Urinary bladder (tissue), 4 donors: ENCODE measurements around the gene LAMC1. TPM values are rescaled to one million over a fixed set of nuclear protein-coding genes. Genes with fewer than 3 reads are reported as not detected.

ENCODE experiments used
- DNase-seq: peaks from one replicate; pipeline ENCODE4 v3.0.0-alpha.2; 2015; ENCODE audit errors: extremely low spot score
- H3K27ac ChIP-seq: one replicate; pipeline ENCODE4 v1.5.1; 2013; ENCODE audit warnings: low read depth, mild to moderate bottlenecking, moderate library complexity
- H3K36me3 ChIP-seq: one replicate; pipeline ENCODE4 v1.6.1; 2013; ENCODE audit warnings: mild to moderate bottlenecking, moderate library complexity; ENCODE audit not compliant: insufficient read depth
- H3K4me1 ChIP-seq: one replicate; pipeline ENCODE4 v1.6.1; 2013; ENCODE audit warnings: mild to moderate bottlenecking, moderate library complexity; ENCODE audit not compliant: insufficient read depth
- H3K4me3 ChIP-seq: one replicate; pipeline ENCODE4 v1.5.1; 2013; ENCODE audit warnings: low read depth, low read length
- WGBS: extraction: QIAGEN DNeasy Blood & Tissue Kit; methylation state at CpG from one replicate; pipeline ENCODE4 v1.1.7; 2013; 5-methylcytosine and 5-hydroxymethylcytosine counted together
- polyA plus RNA-seq: library from polyadenylated mRNA; stranded (reverse); fragments of 200-250 nt; gene quantifications from one replicate; pipeline ENCODE4 v1.2.3, GENCODE V29; 2013
- total RNA-seq: library from RNA; depleted of rRNA; stranded (reverse); fragments of >200 nt; gene quantifications from one replicate; pipeline ENCODE4 v1.2.3, GENCODE V29; 2014
- donor health status: healthy with polysubstance abuse.
- donor health status: healthy.

Gene LAMC1
- total and polyA plus RNA-seq, 2 donors, result 178 to 279 TPM

DNA sequence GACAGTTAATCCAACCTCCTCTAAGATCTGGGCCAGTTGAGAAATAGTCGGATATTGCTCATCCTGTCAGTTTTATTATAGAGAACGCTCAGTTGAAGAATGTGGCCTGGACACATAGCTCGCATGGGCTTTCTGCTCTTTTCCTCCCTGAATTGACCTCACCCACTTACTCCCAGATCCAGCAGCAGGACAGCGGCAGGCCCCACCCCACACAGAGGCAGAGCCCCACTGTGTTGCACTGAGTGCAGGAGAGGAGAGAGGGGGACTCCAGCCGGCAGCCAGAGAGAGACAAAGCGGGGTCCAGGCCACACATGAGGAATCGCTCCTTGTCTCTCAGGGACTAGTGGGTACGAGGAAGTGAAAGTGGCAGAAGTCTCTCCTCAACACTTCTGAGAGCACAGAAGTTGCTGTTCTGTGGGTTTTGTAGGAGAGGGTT is 78.6 kb downstream of the LAMC1 start:
- H3K4me1 ChIP-seq, result peaks cover 2% of the 10 kb centered on the region
- no peak overlapping the region for H3K4me3 ChIP-seq
- no peak for DNase-seq
- no peaks in the 10 kb centered on the region for H3K36me3 ChIP-seq
- WGBS, result 47% methylated on average over 8 of the region's 8 CpGs
- H3K27ac ChIP-seq, result no peak overlapping the region

DNA sequence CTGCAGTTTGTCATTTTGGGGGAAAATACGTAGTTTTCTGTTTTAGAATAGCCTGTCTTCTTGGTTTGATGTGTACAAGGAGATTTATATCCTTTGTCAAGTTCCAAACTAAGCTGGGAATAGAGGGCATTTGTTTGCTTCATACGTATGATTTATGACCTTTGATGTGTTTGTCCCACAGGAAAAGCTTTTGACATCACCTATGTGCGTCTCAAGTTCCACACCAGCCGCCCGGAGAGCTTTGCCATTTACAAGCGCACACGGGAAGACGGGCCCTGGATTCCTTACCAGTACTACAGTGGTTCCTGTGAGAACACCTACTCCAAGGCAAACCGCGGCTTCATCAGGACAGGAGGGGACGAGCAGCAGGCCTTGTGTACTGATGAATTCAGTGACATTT is 79.9 kb downstream of the LAMC1 start:
- Histone ChIP-seq H3K36me3 (no peaks in the 10 kb centered on the region), H3K4me3 (no peak overlapping the region), H3K4me1 (no peaks in the 10 kb centered on the region), H3K27ac (no peak overlapping the region)
- no peak for DNase-seq
- 86% methylated on average over 11 of the region's 11 CpGs for WGBS

DNA sequence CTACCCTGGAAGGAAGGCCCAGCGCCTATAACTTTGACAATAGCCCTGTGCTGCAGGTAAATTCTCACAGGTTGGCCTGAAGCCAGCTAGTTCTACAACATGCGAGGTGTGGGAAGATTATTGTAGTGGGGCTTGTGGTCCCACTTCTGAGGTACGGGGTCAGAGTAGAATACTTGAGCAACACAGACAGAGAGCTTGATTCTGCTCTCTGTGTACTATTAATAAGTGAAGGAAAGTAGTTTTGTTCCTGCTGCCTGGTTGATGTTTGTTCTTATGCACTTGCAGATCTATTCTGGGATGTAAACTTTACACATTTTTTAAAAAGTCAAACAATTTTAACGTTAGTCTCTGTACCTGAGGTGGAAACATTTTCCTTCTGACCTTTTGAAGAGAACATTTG is 80.4 kb downstream of the LAMC1 start:
- no peak for DNase-seq
- H3K27ac ChIP-seq, result no peak overlapping the region
- no peaks in the 10 kb centered on the region for H3K36me3 ChIP-seq
- no peak overlapping the region for H3K4me3 ChIP-seq
- H3K4me1 ChIP-seq, result no peaks in the 10 kb centered on the region
- 82% methylated on average over 4 of the region's 4 CpGs for WGBS

DNA sequence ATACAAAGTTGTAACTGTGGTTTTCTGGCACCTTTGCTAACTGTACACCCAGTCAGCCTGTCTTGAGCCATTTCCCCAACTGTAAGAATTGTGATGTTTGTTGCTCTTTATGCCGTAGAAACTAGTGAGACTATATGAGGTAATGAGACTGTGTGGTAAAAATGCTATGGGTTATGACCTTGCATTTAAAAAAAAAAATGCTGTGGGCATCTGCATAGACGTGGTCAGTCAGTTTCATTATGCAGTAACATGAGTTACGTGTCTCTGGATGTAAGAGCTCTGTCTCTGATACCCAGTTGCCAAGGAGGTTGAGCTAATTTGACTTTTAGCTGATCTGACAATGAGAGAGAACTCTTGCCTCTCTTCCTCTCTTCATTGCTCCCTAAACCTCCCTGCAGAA is 82.2 kb downstream of the LAMC1 start:
- H3K27ac ChIP-seq, result no peak overlapping the region
- WGBS, result 62% methylated on average over 3 of the region's 3 CpGs
- H3K4me1 ChIP-seq, result no peaks in the 10 kb centered on the region

DNA sequence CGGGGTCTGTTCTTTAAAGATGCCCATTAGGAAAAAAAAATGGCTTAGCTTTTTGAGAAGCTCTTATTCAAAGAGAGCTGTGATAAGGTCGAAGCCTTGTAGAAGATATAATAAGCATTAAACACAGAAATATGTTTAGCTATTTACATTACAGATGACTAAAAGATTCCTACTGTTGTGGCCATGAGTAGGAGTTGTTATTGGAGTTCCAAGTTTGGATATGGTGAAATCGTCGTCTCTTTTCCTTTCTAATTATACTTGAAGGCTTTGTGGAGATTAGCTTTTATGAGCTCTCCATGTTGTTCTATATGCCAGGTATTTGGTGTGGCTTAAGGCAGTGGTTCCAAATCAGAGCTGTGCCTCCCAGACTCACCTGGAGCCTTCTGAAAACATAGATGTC is 82.9 kb downstream of the LAMC1 start:
- no peak for DNase-seq
- no peak overlapping the region for H3K4me3 ChIP-seq
- H3K27ac ChIP-seq, result no peak overlapping the region
- 47% methylated on average over 4 of the region's 4 CpGs for WGBS
- H3K36me3 ChIP-seq, result no peaks in the 10 kb centered on the region
- H3K4me1 ChIP-seq, result no peaks in the 10 kb centered on the region

More for the DNA sequence above, 82.2 kb downstream of the LAMC1 start:
- no peak for DNase-seq
- H3K4me3 ChIP-seq, result no peak overlapping the region
- no peaks in the 10 kb centered on the region for H3K36me3 ChIP-seq

DNA sequence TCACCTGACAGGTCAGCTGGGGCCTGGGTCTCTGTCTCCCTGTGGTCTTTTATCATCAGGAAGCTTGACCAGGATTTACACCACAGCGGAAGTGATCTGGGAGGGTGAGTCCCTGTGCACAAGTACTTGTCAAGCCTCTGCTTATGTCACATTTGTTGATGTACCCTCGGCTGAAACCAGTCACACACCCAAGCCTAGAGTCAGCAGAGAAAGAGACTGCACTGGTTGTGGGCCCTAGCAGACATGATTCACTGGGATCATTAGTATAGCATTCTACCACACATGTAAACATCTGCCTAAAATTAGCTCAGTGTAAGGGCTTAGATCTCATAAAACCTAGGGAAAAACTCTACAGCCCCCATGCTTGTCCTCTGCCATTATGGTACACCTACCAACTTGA is 83.5 kb downstream of the LAMC1 start:
- Histone ChIP-seq H3K4me1 (no peaks in the 10 kb centered on the region), H3K36me3 (no peaks in the 10 kb centered on the region), H3K4me3 (no peak overlapping the region), H3K27ac (no peak overlapping the region)
- no peak for DNase-seq
- 68% methylated on average over 2 of the region's 2 CpGs for WGBS

DNA sequence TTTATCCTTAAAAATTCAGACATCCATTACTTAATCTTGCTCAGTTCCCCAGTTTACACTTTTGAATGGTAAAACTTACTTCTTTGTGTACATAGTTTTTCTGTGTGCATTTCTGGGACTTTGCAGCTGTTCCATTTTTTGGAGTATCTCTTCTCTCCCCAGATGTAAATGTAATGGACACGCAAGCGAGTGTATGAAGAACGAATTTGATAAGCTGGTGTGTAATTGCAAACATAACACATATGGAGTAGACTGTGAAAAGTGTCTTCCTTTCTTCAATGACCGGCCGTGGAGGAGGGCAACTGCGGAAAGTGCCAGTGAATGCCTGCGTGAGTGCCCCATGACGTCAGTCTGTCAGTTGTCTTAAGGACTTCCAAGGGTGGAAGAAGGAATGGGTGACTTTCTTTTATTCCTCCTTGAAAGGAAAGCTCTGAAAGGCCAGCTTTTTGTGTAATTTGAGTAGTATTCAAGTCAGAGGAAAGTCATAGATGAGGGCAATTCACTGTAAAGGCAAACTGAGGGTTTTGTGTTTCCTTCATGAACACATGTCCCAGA is 87.2 kb downstream of the LAMC1 start:
- 93% methylated on average over 8 of the region's 8 CpGs for WGBS
- Histone ChIP-seq H3K4me1 (no peaks in the 10 kb centered on the region), H3K27ac (no peak overlapping the region), H3K4me3 (no peak overlapping the region), H3K36me3 (no peaks in the 10 kb centered on the region)
- DNase-seq, result no peak

DNA sequence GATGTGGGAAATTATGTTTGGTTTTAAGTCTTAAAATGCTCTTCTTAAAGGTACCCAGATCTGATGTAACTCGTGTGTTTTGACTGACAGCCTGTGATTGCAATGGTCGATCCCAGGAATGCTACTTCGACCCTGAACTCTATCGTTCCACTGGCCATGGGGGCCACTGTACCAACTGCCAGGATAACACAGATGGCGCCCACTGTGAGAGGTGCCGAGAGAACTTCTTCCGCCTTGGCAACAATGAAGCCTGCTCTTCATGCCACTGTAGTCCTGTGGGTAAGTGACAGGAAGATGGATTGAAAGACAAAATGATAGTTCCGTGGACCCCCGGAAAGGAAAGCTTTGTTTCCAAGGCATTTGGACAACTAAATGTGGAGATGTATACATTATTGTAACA is 91.2 kb downstream of the LAMC1 start:
- Histone ChIP-seq H3K4me1 (no peaks in the 10 kb centered on the region), H3K36me3 (peaks cover 3% of the 10 kb centered on the region), H3K27ac (no peak overlapping the region), H3K4me3 (no peak overlapping the region)
- 96% methylated on average over 9 of the region's 9 CpGs for WGBS
- DNase-seq, result no peak

DNA sequence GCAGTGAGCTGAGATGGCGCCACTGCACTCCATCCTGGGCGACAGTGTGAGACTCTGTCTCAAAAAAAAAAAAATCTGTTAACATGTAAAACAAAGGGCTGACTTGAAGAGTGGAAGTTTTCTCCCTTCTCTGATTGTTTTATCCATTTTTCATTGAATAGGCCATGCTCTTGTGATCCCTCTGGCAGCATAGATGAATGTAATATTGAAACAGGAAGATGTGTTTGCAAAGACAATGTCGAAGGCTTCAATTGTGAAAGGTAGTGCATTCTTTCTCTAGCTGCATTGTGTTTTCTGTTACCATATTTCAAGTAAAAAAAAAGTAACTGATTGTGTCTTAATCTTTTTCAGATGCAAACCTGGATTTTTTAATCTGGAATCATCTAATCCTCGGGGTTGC is 93.2 kb downstream of the LAMC1 start:
- H3K27ac ChIP-seq, result no peak overlapping the region
- H3K4me1 ChIP-seq, result no peaks in the 10 kb centered on the region
- DNase-seq, result no peak
- WGBS, result 70% methylated on average over 4 of the region's 4 CpGs
- H3K4me3 ChIP-seq, result no peak overlapping the region
- peaks cover 3% of the 10 kb centered on the region for H3K36me3 ChIP-seq

DNA sequence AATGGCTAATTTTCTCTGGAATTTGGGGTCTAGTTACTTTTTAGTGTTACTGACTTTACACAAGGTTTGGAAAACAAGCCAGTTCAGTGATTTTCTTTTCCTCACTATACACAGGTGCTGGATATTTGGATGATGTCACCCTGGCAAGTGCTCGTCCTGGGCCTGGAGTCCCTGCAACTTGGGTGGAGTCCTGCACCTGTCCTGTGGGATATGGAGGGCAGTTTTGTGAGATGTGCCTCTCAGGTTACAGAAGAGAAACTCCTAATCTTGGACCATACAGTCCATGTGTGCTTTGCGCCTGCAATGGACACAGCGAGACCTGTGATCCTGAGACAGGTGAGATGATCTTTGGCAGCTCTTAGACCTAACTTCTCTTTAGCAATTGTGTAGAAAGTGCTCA is 98.4 kb downstream of the LAMC1 start:
- Histone ChIP-seq H3K27ac (no peak overlapping the region), H3K4me3 (no peak overlapping the region), H3K4me1 (no peaks in the 10 kb centered on the region), H3K36me3 (peaks cover 11% of the 10 kb centered on the region)
- no peak for DNase-seq
- WGBS, result 97% methylated on average over 3 of the region's 3 CpGs

DNA sequence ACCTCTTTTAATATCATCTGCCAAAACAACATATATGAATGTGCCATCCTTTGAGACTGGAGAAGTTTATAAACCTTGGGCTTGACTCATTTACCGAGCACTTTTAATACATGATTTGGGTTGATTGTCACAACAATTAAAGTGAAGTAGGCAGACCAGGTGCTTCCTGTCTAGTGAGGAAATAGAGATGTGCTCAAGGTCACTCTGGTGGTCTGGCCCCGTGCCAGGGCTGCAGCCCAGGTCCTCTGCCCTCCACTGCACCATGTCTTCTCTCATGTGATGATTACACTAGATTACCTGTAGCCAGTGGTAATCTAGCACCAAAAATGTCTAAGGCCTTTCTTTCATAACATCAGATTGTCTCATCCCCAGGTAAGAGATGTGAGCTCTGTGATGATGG is 101.0 kb downstream of the LAMC1 start:
- Histone ChIP-seq H3K36me3 (peaks cover 19% of the 10 kb centered on the region), H3K4me3 (no peak overlapping the region), H3K4me1 (no peaks in the 10 kb centered on the region), H3K27ac (no peak overlapping the region)
- DNase-seq, result no peak
- 79% methylated on average over 2 of the region's 2 CpGs for WGBS

DNA sequence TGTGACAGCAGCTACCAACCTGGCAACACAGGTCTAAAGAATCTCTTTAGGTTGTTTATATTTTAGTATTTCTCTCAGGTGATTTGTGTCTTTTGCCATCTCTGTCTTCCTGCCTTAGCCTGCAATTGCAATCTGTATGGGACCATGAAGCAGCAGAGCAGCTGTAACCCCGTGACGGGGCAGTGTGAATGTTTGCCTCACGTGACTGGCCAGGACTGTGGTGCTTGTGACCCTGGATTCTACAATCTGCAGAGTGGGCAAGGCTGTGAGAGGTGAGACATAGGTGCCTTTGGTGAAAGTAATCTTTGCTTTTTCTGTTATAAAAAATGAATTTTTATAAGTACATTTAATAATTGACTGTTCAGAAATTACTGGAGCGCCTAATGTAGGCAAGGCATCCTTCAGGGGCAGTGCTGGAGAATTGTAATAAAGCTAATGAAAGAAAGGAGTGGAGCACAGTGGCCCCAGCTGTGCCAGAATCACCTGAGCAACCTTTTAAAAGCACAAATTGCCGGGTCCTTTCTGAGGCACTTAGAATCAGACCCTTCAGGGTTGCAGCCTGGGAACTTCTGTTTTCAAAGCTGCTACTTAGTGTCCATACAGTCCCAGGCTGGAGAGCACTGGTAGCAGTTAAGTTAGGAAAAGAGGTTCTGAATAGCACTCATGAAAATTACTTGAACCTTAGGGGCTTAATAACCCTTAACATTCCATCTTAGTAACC is 102.2 kb downstream of the LAMC1 start:
- peaks cover 19% of the 10 kb centered on the region for H3K36me3 ChIP-seq

DNA sequence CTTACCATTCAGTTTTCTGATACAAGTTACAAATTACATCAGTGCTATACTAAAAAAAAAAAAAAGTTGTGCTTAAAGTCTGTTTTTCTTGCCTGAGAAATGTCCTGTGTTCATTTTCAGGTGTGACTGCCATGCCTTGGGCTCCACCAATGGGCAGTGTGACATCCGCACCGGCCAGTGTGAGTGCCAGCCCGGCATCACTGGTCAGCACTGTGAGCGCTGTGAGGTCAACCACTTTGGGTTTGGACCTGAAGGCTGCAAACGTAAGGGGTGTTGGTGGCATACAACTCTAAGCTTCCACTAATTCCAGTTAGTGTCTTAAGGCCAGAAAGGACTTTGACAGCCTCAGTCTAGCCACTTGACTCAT is 102.8 kb downstream of the LAMC1 start:
- no peak overlapping the region for H3K4me3 ChIP-seq
- no peaks in the 10 kb centered on the region for H3K4me1 ChIP-seq
- DNase-seq, result no peak
- WGBS, result 93% methylated on average over 5 of the region's 5 CpGs
- H3K36me3 ChIP-seq, result peaks cover 21% of the 10 kb centered on the region
- no peak overlapping the region for H3K27ac ChIP-seq

More for the DNA sequence above, 102.2 kb downstream of the LAMC1 start:
- 92% methylated on average over 5 of the region's 5 CpGs for WGBS
- no peak for DNase-seq
- Histone ChIP-seq H3K4me3 (no peak overlapping the region), H3K27ac (no peak overlapping the region), H3K4me1 (no peaks in the 10 kb centered on the region)

DNA sequence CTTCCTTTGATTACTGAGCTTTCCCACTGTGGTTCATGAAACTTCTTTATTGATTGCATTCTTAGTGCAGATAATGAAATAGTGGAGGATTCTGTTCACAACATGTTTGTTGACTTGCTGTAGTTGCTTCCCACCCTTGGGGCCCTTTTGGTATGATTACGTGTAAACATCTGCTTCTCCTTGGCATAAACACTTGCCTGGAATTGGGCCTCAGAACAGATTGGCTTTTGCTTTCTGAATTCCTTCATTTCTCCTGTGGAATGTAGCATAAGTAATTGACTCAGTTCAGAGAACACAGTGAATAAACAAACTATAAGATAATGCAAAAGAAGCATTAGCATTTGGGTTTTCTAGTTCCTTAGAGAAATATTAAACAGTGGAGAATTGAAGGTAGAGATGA is 103.3 kb downstream of the LAMC1 start:
- Histone ChIP-seq H3K27ac (no peak overlapping the region), H3K4me3 (no peak overlapping the region), H3K36me3 (peaks cover 20% of the 10 kb centered on the region), H3K4me1 (no peaks in the 10 kb centered on the region)
- 58% methylated on average over 1 of the region's 1 CpG for WGBS
- no peak for DNase-seq
